Adrenal gland (tissue), 12 donors: ENCODE measurements around the gene IGDCC3. TPM values are rescaled to one million over a fixed set of nuclear protein-coding genes. Genes with fewer than 3 reads are reported as not detected.
"Not testable (repeated sequence)": the region's sequence is repeated elsewhere in the genome, so short reads cannot be mapped to it uniquely, and the experiment has no call there.

Experiments used
- DNase-seq, 7 donors: peaks; one replicate each; pipeline ENCODE4 v3.0.0-alpha.2; 2019 to 2020
- H3K27ac ChIP-seq, 5 donors: fragments of 200-600 bp; sonication (generic) in 4 of 5; 1 replicate in 3 of 5; 2 replicates in 2 of 5; pipeline versions ENCODE4 v1.5.1 to v1.8.0; 2016 to 2020; ENCODE audit warnings: mild to moderate bottlenecking in 1 of 5
- H3K27me3 ChIP-seq: fragments of 200-600 bp; 2 replicates; pipeline ENCODE4 v1.8.0; 2021
- H3K36me3 ChIP-seq, 2 donors: fragments of 200-600 bp; replicated peaks in 1 of 2; 1 replicate in 1 of 2; 2 replicates in 1 of 2; pipeline versions ENCODE4 v1.5.1 to v1.8.0; 2018 to 2022
- H3K4me1 ChIP-seq, 2 donors: fragments of 200-600 bp; replicated peaks in 1 of 2; 1 replicate in 1 of 2; 2 replicates in 1 of 2; pipeline versions ENCODE4 v1.5.1 to v1.8.0; 2018 to 2021
- H3K4me3 ChIP-seq, 4 donors: fragments of 200-600 bp; sonication (generic) in 3 of 4; one replicate each; pipeline ENCODE4 v1.5.1; 2016 to 2018
- H3K9me3 ChIP-seq, 3 donors: fragments of 200-600 bp; sonication (generic) in 1 of 3; replicated peaks in 1 of 3; 1 replicate in 2 of 3; 2 replicates in 1 of 3; pipeline versions ENCODE4 v1.5.1 to v1.8.0; 2016 to 2021
- CTCF ChIP-seq, 6 experiments: fragments of 450-650 bp in 4 of 6; fragments of 200-600 bp in 2 of 6; sonication (generic) in 1 of 6; IDR thresholded peaks; 1 replicate in 5 of 6; 2 replicates in 1 of 6; pipeline versions ENCODE4 v1.5.1 to v1.8.0; 2016 to 2021; ENCODE audit warnings: antibody characterized with exemption in 6 of 6, mild to moderate bottlenecking in 2 of 6, moderate library complexity in 1 of 6
- POLR2A ChIP-seq, 2 donors: fragments of 450-650 bp; IDR thresholded peaks; one replicate each; pipeline ENCODE4 v1.6.1; 2017; ENCODE audit warnings: antibody characterized with exemption in 2 of 2, mild to moderate bottlenecking in 2 of 2, moderate library complexity in 1 of 2
- WGBS, 4 donors: extraction: QIAGEN DNeasy Blood & Tissue Kit in 2 of 4; methylation state at CpG; one replicate each; pipeline versions ENCODE4 v1.1.5 to v1.1.7; 2013 to 2017; 5-methylcytosine and 5-hydroxymethylcytosine counted together
- intact Hi-C, 2 donors: fragments of 100-400 bp; cut with DNase I; formaldehyde crosslinking; loops; one replicate each; pipeline versions ENCODE4 v1.14.1 to v1.15.0; 2022 to 2023
- polyA plus RNA-seq, 3 donors: library from polyadenylated mRNA; stranded (reverse); fragments of 200-250 nt in 2 of 3; fragments of 350-450 nt in 1 of 3; fragmentation: Illumina TruSeq in 1 of 3; extraction: RNeasy Lipid Tissue Mini Kit (QIAGEN cat#74804) in 1 of 3; gene quantifications; one replicate each; pipeline ENCODE4 v1.2.3, GENCODE V29; 2013 to 2014
- total RNA-seq, 9 donors: library from RNA; depleted of rRNA in 4 of 9; stranded (reverse); fragments of >200 nt in 4 of 9; fragments of 120-200 nt in 1 of 9; fragmentation: NEBNext Ultra II Directional in 1 of 9; extraction: Animal tissue kit (Norgen Biotek cat#: 25700) in 1 of 9; gene quantifications; one replicate each; pipeline versions ENCODE4 v1.1.0 to v1.2.4, GENCODE V29; 2013 to 2023
- donor health status: healthy with polysubstance abuse.
- donor health status: Bipolar disorder and iron deficiency.
- donor health status: DM: yes; HTN: yes; CAD: no.
- donor health status: DM: no; HTN: no; CAD: no.
- donor health status: DM: no; HTN: no; CAD: no.
- donor health status: DM: yes; HTN: yes; CAD: no.

The IGDCC3 gene
- total and polyA plus RNA-seq, 12 donors: 0.13 to 0.39 (median 0.29) TPM; not detected in 7

DNA sequence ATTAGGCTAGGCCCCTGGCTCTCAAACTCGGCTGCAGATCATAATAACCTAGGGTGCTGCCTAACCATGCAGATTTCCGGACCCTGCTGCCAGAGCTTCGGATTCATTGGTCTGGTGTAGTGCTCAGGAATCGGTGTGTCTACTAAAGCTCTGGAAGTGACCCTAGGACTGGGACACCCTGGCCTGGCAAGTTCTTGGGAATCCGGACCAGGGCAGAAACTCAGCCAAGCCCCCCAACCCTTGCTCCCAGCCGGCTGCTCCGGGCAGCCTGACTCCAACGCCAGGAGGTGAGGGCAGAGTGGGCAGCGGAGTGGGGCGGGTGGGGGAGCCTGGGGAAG, 23.0 kb downstream of the IGDCC3 start:
- no peak for TF ChIP-seq POLR2A (IDR thresholded peaks at IDR 0.05)
- TF ChIP-seq CTCF (IDR thresholded peaks at IDR 0.05): no peak
- peaks cover 0 to 6% of the 10 kb centered on the region in 2 donors for H3K4me1 ChIP-seq

DNA sequence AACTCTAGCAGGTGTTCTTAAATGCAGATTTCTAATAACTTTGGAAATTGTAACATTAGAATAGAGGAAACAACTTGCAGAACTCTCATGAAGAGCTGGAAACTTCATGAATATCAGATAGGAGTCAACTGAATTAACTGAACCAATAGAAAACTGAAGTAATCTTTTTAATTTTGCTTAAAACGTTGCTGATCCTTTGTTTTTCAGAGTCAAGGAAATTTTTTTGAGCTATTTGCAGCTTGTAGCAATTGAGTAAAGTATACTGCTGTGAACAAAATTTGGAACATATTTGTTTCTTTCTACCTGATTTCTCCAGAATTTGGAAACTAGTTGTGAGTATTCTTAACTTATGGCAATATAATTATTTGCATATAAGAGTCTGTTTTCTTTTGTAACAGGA, 25.8 kb downstream of the IGDCC3 start:
- DNase-seq, H3K4me3 ChIP-seq, H3K36me3 ChIP-seq, intact Hi-C loops, H3K9me3 ChIP-seq, H3K4me1 ChIP-seq, H3K27ac ChIP-seq: not testable (repeated sequence)
- peaks cover 12% of the 10 kb centered on the region for H3K27me3 ChIP-seq
- 54 to 70% (median 65%) methylated on average over 1 of the region's 1 CpG for WGBS, 4 donors

More for the DNA sequence above, 23.0 kb downstream of the IGDCC3 start:
- intact Hi-C loops: no loop called here
- Histone ChIP-seq H3K27ac (no peak overlapping the region), H3K4me3 (peak overlapping the region in 1 of 4 donors; percentile 53), H3K9me3 (peaks cover 0 to 5% (median 0%) of the 10 kb centered on the region in 3 donors), H3K36me3 (no peaks in the 10 kb centered on the region), H3K27me3 (peaks cover 12% of the 10 kb centered on the region)
- DNase-seq: no peak
- 79 to 94% (median 88%) methylated on average over 4 to 10 of the region's 10 CpGs for WGBS, 4 donors

GRCh38 chr15:65349338-65349737, 28.5 kb downstream of the IGDCC3 start:
- TF ChIP-seq CTCF (IDR thresholded peaks at IDR 0.05) (no peak), POLR2A (IDR thresholded peaks at IDR 0.05) (no peak)
- Histone ChIP-seq H3K4me3 (no peak overlapping the region), H3K9me3 (peaks cover 0 to 5% (median 0%) of the 10 kb centered on the region in 3 donors), H3K27ac (no peak overlapping the region), H3K27me3 (no peaks in the 10 kb centered on the region), H3K4me1 (no peaks in the 10 kb centered on the region), H3K36me3 (no peaks in the 10 kb centered on the region)
- intact Hi-C loops: no loop called here
- DNase-seq: no peak
- 65 to 87% (median 76%) methylated on average over 8 of the region's 8 CpGs for WGBS, 4 donors

DNA sequence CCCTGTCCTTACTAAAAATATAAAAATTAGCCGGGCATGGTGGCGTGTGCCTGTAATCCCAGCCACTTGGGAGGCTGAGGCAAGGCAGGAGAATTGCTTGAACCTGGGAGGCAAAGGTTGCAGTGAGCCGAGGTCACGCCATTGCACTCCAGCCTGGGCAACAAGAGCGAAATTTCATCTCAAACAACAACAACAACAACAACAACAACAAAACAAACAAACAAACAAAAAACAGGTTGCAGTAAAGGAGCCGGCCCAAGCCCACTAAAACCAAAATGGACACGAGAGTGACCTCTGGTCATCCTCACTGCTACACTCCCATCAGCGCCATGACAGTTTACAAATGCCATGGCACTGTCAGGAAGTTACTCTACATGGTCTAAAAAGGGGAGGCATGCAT, 30.0 kb downstream of the IGDCC3 start:
- H3K4me3 ChIP-seq, H3K36me3 ChIP-seq, H3K9me3 ChIP-seq, H3K27ac ChIP-seq, DNase-seq, intact Hi-C loops, H3K27me3 ChIP-seq, H3K4me1 ChIP-seq: not testable (repeated sequence)
- 81 to 94% (median 90%) methylated on average over 8 of the region's 8 CpGs for WGBS, 4 donors

DNA sequence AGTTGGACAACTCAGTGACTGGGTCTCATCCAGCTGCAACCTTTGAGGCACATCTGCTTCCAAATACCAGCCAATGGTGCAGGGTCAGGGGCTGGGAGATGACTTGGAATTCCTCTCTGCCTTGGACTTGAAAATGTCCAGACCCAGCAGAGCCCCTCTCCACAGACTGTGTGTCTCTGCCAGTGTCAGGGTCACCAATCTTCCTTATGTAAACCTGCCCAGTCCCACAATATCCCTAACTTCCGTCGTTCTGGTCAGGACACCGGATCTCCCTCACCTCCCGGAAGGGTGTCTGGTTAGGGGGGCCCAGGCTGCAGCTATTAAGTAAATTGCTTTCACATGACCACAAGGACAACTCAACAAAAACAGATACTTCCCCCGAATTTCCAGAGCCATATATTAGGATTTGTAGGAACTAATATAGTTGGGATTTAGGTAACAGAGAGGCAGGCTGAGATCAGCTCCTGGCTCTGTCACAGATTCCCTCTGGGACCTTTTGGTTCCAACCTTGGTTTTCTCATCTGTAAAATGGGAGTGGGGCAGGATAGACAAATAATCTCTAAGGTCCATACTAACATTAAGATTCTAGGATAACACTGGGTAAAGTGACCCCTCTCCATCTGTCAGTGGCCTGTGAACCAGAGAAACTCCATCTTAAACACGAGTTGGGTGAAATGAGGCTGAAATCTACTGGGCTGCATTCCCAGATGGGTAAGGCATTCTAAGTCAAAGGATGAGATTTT, 30.8 kb downstream of the IGDCC3 start:
- Histone ChIP-seq H3K36me3 (no peaks in the 10 kb centered on the region), H3K9me3 (peaks cover 0 to 5% (median 0%) of the 10 kb centered on the region in 3 donors), H3K27ac (no peak overlapping the region), H3K27me3 (no peaks in the 10 kb centered on the region), H3K4me1 (no peaks in the 10 kb centered on the region), H3K4me3 (no peak overlapping the region)
- 53 to 69% (median 59%) methylated on average over 6 of the region's 6 CpGs for WGBS, 4 donors
- DNase-seq: no peak
- TF ChIP-seq POLR2A (IDR thresholded peaks at IDR 0.05) (no peak), CTCF (IDR thresholded peaks at IDR 0.05) (no peak)
- intact Hi-C loops: no loop called here
